Stimulated activated CD8-positive, alpha-beta memory T cell treated with anti-CD3 and anti-CD28 coated beads, Interleukin-12 subunit alpha, Interleukin-12 subunit beta, amount 100 ng/mL, for 24 hours (primary cell): Measurements from ENCODE around the gene MGLL.

Source experiments
- DNase-seq: peaks from one replicate; pipeline ENCODE4 v3.0.0-alpha.2; 2020; ENCODE audit errors: extremely low read depth

The MGLL gene

GRCh38 chr3:127822041-127822681 lies at the start of gene MGLL:
Gene MGLL (minus strand): TSS chr3:127822515. CDS start chr3:127822318, 197 bp downstream.
- no peak for DNase-seq

DNA sequence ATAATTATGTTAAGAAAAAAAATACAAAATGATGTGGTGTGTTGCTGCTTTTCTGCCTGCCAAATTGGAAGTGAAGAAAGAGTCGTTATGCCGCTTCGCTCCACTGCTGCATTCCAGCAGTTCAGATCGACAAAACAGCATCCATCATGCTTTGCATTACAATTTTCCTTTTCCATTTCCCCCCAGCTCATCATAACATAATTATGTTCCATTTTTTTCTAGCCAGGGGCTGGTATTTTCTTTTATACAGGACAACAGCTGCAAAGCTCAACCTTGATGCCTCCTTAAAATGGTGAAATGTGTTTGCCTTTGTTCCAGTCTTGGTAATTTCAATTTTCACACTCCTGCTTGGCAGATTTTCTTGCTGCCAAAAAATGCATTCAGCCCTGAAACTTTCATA lies 47.8 kb upstream of the MGLL start:
- DNase-seq: no peak

GRCh38 chr3:127867986-127868385 lies 45.7 kb upstream of the MGLL start:
- DNase-seq: no peak

DNA sequence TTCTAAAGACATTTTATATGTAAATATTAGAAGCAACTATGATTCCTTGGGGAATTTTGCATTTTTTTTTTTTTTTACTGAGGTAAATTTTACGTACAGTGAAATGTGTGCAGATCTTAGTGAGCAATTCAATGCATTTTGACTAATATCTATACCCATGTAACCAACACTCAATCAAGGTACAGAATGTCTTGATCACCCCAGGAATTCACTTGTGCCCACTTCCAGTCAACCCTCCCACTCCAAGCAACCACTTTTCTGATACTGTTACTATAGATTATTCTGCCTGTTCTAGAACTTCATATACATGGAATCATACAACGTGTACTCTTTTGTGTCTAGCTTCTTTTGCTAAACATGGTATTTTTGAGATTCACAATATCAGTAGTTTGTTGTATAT lies 45.1 kb upstream of the MGLL start:
- DNase-seq: no peak

DNA sequence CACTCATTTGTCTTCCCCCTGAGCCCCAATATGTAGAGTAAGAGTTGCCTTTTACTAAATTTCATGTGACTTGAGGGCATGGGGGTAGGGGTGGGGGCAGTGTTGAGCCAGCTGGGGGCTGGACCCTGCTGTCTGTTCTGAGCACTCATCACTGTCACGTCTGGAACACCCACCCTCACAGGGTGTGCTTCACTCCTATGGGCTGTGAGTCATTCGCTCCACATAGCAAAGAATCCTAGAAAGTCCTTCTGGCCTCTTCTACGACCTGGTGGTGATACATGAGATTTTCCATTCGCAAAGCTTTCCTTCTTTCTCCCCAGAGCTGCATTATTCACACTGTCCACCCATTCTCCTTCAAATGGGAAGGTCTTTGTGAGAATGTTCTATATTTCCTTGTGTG lies 43.6 kb upstream of the MGLL start:
- no peak for DNase-seq

DNA sequence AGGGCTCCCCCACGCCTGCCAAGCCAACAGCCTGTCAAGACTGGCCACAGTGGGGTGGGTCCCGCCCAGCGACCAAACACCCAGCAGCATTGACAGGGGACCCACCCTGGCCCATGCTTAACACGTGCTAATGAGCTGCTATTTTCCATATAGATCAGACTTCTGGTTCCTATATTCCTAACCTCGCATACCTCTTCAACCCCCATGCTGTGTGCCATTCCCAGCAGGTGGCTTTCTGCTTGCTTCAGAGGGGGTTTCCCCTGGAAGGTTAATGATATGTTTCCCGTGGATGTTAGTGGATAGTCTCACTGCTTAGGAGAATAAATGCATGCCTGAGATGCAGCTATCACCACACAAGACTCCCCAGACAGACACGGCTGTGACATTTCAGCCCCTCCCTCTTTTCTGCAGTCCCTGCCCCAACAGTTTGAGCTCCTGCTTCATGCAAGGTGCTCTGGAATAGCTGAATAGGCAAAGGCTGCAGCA lies 37.9 kb upstream of the MGLL start:
- no peak for DNase-seq

DNA sequence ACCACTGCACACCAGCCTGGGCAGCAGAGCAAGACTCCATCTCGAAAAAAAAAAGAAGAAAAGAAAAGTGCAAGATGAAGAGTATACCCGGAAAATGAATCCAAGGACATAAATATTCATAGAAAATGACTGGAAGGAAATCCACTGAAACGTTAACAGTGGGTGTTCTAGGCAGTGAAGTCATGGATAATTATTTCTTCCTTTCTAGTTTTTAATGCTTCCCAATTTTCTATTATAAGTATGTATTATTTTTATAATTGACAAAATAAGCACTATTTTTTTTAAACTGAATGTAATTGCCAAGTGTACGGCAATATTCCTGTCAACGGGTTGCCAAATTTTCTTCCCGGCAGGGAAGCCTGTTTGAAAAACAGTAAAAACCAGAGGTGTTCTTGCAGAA lies 37.4 kb upstream of the MGLL start:
- no peak for DNase-seq

DNA sequence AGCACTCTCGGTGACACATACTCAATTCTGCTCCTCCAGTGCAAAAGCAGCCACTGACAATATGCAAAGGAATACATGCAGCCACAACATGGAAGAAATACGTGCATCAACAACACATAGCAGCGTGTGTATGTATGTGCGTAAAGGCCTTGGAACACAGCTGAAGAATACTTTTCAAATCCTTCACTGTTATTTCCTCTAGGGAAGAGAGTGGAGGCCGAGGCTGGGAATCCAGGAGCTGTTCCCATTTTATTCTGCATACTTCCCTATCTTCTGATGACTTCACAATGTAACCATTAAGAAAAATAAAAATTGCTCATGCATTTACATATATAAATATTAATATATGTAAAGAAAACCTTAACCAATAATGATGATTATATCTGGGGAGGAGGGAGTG lies 36.6 kb upstream of the MGLL start:
- no peak for DNase-seq

DNA sequence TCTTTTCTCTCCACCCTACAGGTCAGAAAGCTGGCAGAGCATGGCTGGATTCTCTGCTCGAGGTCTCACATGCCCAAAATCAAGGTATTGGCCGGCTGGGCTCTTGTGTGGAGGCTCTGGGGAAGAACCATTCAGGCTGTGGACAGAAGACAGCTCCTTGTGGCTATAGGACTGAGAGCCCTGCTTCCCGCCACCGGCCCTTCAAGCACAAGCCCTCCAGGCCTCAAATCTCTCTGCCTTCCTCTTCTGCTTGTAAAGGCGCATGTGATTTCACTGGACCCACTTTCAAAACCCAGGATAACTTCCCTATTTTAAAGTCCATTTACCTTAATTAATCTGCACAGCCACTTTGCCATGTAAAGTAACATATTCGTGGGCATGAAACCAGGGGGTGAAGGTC lies 36.2 kb upstream of the MGLL start:
- DNase-seq: no peak

- no peak for DNase-seq
Observed at GRCh38 chr3:127857333-127857732, 35.0 kb upstream of the MGLL start.

DNA sequence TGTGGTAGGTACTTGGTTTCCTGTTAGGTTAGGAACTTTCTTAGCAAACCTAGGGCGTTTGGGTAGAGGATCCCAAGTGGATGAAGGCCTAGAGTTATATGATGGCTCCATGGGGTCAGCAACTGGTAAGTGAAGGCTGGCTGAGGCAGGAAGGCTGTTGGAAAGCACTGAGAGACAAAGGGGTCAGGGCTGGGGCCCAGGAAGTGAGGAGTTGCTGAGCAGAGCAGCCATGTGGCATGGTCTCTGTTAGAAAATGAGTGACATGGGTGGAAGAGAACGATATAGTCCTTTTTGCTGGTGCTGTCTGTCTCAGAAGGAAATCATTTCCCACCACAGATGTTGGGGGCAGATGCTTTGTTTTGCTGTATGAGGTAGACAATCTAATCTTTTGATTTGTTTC lies 34.5 kb upstream of the MGLL start:
- no peak for DNase-seq

GRCh38 chr3:127855246-127855645 lies 32.9 kb upstream of the MGLL start:
- DNase-seq: no peak

DNA sequence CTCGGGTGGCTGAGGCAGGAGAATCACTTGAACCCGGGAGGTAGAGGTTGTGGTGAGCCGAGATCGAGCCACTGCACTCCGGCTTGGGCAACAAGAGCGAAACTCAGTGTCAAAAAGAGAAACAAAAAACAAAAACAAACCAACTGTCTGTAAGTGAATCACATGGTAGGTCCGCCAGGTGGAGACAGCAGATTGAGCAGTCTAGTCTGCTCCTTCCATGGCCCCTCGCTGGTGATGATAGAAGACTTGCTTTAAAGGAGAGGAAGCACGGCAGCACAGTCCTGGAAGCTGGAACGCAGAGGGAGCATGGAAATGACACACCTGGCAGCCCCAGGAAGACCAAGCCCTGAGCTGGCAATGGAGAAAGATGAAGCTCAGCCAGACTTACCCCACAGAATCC lies 31.4 kb upstream of the MGLL start:
- DNase-seq: no peak

DNA sequence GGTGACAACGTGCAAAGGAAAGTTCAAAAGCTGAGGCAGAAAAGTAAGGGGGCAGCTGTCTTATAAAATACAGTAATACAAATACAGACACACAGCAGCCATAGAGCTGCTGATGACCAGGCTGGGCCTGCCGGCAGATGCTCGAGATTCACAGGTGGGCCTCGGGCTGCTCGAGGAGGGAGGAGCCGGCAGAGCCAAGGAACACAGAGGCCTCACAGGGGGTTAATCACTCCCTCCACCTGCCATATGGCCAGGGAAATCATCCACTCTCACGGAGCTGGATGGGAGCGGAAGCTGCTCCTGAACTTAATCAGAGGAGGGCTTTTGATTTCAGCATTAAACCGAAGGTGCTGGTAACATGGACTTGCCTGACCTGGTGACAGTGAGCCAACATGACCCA lies 29.6 kb upstream of the MGLL start:
- DNase-seq: no peak

- DNase-seq: no peak
Observed at GRCh38 chr3:127849368-127849767, 27.1 kb upstream of the MGLL start.

DNA sequence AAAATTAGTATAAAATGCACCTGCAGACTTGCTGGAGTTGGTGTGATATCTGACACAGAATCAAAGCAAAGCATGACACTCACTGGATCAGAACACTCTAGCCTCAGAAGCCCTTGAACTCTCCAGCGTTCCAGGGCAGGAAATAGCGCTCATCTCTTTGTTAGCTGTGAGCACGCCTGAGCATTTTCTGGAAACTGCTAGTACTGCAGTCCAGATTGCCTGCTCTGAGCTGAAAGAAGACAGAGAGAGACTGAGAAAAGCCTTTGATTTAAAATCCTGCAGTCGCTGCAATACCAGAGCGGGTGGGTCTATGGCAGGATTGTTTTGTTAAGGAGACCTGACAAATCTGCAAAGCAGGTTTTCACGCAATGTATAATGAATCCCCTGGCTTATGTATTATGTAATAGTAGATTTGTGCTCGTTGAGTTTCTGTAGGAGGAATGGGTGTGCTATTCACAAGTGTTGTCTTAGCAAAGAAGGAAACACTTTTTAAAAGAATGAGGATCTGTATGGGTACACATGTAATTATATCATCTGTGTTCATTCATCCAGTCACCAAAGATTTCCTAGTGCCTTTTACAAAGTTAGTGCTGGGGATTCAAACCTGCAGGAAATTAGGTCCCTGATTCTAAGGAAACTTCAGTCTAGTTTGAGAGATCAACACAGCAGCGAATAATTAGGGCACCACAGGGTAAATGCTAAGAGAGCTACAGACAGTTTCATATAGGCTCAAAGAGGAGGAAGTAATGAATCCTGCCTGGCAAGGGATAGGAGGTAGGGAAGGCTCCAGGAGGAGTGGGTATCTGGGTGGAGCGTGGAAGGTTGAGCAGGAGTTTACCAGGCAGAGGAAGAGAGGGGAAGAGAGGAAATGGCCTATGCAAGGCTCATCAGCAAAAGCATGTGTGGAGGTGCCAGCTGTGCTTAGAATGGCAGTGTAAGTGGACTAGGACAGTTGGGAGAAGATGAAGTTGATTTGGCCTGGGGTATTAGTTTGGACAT lies 26.1 kb upstream of the MGLL start:
- DNase-seq: no peak

DNA sequence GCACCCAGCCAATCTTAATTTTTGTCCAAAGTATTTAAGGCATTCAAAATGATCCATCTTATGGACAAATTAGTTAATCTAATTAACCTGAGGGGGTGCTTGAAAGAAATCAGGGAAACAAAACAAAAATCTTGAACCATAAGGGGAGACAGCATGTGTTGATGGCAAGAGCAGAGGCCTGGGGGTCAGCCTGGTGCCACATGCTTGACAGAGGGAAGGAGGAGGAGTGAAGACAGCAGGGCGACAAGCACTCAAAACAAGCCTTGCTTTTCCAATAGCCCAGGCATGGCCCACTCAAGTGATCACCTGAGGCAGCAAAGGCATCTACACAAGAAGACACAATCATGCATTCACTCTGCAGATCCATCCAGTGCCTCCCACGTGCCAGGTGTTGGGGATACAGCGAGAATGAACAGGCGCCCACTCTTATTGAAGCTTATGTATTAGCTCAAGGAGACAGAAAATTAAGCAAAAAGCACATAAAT lies 25.0 kb upstream of the MGLL start:
- DNase-seq: no peak

- DNase-seq: no peak
Observed at GRCh38 chr3:127846576-127846975, 24.3 kb upstream of the MGLL start.

GRCh38 chr3:127844326-127844942 lies 22.1 kb upstream of the MGLL start:
- DNase-seq: no peak

GRCh38 chr3:127840671-127841070 lies 18.4 kb upstream of the MGLL start:
- DNase-seq: no peak

GRCh38 chr3:127839099-127839498 lies 16.8 kb upstream of the MGLL start:
- DNase-seq: no peak
